H54 (cell line): ENCODE data around the gene ATP13A5.

Experiments
- DNase-seq: peaks from one replicate; pipeline ENCODE4 v3.0.0; 2011; ENCODE audit warnings: low spot score, mixed read lengths; ENCODE audit not compliant: insufficient read length
- FAIRE-seq: peaks from 3 replicates; lab custom pipeline; 2011; peaks lifted over from hg19 to GRCh38; lab: Jason Lieb, UNC
- POLR2A ChIP-seq: IDR thresholded peaks from 2 replicates; pipeline ENCODE4 v1.6.1; 2011; ENCODE audit warnings: low read depth, mild to moderate bottlenecking, low read length

ATP13A5 gene

DNA sequence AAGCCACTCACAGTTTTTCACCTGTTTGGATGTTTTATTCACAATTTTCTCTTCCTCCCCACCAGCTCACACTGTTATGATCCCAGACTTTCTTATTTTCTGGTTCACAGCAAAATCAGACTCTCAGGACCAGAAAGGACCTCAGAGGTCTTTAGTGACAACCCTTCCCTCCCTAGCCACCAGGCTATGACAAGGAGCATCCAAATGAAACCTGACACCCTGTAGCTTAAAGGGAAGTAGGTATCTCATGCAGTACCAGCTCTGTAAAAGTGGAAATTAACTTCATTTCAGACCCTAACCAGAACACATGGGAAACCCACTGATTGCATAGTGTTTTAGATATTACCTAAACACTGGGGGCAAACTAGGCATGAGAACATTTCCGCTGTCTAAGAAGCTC lies 45.3 kb downstream of the ATP13A5 start:
- TF ChIP-seq POLR2A: no peak
- no peak for FAIRE-seq
- DNase-seq: no peak

DNA sequence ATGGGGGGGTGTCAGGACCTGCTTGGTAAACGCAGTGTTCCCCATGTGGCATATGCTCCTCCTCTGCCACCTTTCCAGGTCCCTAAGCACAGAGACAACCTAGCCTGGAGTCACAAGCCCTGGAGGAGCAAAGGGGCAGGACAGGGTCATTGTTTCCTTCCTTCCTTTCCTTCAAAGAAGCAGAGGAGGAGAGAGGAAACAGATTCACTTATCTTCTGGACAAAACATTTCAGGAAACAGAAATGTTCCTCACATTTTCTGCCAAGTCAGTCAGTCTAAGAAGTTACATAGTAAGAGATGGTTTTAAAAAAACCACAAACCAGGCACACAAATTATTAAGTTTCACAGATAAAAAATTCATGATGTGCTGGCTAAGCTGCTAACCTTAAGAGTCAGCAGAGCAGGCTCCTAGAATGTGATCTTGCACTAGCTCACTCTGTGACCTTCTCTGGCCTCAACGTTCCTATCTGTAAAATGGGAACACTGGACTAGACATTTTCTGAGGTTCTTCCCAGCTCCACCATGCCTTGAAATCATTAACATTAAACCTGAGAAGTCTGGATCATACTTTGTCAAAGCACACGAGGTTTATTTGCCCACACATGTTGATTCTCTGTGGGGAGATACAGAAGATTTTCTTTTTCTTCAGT lies 47.9 kb downstream of the ATP13A5 start:
- no peak for DNase-seq
- FAIRE-seq: no peak
- TF ChIP-seq POLR2A: no peak

DNA sequence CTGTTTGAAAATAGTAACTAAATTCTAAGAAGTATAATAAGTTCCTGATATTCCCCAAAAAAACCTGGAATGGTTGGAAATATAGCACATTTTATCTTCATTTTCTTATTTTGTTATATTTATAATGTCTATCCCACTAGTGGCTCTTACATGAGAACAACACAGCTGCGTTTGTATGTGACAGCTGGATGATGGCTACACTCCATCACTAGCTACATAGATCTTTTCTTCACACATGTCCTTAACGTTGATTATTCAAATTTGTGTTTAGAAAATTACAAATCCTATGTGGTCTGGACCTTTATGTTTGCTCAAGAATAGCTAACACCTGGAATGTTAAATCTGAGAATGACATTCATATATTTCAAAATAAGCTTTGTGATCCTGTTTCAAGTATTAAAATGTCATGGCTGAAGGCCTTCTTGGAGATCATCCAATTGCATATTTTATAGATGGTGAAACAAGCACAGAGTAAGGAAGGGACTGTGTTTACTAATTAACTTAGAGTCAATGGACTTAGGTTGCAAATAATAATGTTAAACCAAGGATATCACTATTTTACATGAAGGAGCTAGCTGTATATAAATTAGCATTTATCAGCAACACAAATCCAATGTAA lies 60.8 kb downstream of the ATP13A5 start:
- no peak for TF ChIP-seq POLR2A
- DNase-seq (no peak), FAIRE-seq (no peak)

DNA sequence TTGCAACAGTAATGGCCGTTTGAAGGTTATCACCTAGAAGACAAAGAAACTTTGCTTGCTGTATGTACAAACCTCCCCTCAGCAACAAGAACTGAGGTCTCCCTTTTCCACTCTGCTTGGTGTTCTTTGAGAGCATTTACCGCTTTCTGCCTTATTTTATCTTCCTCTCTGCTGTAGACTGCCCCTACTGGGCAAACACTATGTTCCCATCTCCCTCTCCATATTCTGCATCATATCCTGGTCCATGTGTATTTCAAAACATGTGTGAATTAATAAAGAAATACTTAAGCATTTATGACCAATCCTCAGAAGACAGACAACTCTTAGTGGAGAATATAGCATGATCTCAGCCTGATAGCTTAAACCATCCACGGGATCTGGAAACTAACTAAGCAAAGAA lies 64.4 kb downstream of the ATP13A5 start:
- peak; percentile 61 for FAIRE-seq
- no peak for DNase-seq
- no peak for TF ChIP-seq POLR2A

DNA sequence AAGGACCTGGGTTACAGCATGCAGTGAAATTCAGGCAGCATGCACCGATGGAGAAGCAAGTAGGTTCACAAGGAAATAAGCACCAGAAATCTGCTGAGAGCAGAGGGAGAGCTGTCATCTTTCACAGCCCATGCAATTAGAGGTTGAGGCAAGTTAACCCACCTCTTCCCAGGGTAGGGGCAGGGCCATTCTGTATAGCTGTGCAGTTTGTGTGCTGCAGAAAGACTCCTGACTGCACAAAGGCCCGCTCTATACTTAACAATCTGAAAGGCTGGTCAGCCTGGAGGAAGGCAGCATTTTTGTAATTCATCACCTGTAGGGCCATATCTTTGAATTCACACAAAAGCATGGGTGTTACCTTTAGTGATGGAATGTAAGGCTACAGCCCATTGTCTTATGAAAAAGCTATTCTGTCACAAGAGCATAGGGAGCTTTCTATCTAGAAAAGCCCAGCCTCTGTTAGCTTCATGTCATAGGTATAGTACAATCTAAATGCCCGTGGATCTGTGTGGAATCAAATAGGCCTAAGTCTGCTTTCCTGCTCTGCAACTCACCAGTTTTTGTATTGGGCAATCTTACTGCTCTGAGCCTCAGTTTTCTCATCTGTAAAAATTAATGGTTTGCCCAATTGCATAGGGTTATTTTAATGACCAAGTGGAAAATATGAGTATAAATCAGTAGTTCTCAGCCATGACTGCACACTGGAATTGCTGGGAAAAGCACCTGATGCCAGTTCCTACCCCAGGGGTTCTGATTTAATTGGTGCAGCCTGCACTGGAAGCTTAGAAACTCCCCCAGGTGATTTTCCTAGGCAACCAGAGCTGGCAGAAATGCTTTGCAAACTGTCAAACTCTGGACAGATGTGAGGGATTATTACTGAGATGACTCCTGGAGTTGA lies 65.2 kb downstream of the ATP13A5 start:
- FAIRE-seq (no peak), DNase-seq (no peak)
- TF ChIP-seq POLR2A: no peak

DNA sequence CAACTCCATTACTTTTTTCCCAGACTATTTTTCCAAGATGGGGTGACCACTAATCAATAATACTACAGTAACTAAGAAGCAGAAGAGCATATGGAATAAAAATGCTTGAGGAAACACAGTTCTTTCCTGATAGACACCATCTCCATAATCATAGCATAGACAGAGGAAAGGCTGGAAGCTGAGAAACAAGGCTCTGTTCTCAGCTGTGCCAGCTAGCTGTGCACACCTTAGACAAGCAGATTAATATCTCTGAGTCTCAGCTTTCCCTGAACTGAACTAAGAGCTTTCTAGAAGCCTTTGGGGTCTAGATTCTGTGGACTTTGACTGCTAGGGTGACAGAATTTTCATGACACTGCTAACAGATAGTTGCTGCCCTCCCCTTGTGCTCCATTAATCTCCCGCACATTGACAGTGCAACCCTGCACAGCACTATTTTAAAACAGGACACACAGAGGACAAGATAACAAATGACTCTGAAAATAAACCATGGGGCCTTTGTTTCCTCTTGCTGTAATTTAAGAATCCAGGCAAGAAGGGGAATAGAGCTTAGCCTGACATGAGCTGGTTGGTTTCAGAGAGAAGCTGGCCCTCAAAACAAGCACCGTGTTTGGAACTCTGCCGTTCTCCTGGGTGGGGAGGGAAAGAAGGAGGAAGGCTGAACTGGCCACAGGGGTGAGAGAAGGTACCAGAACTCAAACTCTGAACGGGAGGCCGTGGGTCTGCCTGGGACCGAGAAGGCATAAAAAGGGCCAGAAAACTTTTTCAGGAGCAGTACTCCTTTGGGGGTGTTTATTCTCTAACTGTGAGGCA lies 67.4 kb downstream of the ATP13A5 start:
- FAIRE-seq: no peak
- DNase-seq: no peak

DNA sequence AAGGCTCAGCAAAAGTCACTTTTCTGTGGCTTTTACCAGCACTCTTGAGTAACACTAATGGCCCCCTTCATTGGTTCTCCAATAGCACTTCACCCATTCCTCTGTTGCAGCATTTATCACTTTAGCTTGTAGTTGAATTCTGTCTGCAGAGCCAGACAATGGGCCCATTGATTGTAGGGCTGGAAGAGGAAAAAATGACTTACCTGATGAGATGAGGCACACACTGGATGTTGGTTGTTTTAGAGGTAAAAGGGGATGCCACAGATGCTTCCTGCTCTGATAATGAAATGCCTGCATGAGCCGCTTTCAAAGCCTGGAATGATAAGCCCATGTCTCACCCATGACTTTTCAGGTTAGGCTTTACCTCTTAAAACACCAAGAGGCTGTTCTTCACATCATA lies 73.2 kb downstream of the ATP13A5 start:
- DNase-seq (no peak), FAIRE-seq (no peak)
- TF ChIP-seq POLR2A: no peak

More for the DNA sequence above, 67.4 kb downstream of the ATP13A5 start:
- TF ChIP-seq POLR2A: no peak

DNA sequence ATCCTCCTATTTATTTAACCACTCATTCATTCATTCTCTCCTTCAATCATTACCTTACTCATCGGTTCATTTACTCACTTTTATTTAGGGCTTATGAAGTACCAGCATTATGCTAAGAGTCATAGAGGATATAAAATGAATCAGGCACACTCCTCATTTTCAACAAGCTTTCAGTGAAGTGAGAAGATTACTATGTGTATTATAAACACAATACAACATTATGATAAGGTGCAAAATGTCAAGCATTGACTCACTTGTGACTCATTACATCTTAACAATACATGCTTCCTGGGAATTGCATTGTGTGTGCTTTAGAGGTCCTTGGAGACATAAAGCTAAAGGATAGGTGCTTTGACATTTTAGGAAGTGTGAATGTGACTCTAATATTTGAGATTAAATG lies 77.1 kb downstream of the ATP13A5 start:
- DNase-seq (peak; percentile 41), FAIRE-seq (peak; percentile 99)
- TF ChIP-seq POLR2A: no peak

DNA sequence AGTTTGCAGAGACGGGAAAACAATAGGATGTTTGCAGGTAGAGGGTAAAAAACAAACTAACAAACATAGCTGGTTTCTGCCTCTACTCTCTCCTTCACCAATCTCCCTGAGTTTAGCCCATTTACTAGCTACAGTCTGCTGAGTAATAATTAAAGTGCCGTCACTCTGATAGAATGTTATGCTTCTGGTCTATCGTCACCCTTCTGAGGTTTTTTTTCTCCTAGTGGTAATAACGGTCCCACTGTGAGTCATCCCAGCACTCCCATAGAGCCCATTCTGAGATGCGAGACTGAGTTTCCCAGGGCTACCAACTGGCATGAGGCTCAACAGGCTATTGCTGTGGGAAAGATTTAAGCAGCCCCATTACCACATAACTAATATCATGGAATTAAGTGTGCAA lies 81.1 kb downstream of the ATP13A5 start:
- peak; percentile 100 for FAIRE-seq
- TF ChIP-seq POLR2A: no peak
- DNase-seq: peak; percentile 69

DNA sequence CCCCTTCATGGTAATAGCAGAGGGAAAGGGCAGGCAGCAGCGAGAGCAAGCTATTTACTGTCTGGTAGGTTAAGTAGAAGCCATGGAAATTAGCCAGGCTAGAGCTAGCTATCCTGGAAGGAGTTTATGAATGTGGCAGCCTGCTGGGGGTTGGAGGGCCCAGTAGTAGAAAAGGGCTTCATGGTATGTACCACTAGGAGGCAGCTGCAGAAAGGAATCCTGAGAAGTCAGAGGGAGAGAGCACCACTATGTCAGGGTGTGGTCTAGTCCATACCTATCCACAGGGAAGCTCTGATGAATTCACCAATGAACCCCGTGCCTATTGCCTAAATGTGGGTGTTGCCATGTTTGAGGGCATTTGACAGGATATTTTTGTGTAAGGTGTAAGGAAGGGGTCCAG lies 82.6 kb downstream of the ATP13A5 start:
- no peak for TF ChIP-seq POLR2A
- no peak for FAIRE-seq
- no peak for DNase-seq

DNA sequence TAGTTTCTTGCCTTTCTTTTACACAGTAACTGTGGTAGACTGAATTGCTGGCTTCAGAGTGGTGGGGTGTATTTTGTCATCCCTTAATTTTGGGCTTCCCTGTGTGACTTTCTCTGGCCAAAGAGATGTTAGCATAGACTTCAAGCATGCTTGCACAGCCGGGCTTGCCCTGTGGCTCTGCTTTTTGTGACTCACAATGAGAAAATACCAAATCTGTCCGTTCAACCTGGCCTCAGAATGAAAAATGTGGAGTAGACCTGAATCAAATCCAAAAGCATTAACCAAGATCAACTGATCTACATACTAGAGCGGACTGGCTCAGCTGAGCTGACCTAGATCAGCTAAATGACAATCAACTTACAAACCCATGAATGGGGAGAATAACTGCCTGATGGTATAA lies 86.2 kb downstream of the ATP13A5 start:
- FAIRE-seq (peak; percentile 96), DNase-seq (no peak)
- no peak for TF ChIP-seq POLR2A

DNA sequence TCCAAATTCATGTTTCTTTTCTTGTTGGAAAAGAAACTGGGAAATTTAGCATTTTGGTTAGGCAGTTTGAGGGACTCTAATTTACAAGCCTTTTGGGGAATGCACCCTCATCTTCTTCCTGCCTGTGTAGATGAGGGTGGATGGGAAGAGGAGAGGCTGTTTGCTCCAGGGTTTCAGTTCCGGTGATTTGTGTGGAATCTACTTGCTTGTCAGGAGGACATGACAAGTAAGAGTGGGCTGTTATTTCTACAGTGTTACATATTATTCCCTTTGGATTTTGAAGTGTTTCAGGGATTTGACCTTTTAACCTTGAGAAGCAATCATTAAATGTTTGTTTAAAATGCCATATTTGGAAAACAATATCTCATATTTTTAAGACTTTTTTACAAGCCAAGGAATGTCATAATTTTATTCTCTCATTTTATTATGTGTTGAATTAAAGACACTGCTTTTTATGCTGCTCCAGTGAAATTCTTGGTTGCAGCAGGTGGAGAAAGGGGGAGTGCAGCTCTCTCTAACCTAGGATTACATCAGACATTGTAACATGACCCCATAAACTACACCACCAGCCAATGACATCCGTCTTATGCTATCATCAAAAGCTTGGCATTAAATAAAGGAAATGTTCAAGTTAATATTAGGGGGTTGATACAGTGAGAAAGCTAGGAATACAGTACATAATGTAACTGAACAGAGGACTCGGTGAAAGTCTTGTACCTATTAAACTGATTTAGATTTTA lies 107.3 kb downstream of the ATP13A5 start:
- no peak for FAIRE-seq
- TF ChIP-seq POLR2A: no peak

DNA sequence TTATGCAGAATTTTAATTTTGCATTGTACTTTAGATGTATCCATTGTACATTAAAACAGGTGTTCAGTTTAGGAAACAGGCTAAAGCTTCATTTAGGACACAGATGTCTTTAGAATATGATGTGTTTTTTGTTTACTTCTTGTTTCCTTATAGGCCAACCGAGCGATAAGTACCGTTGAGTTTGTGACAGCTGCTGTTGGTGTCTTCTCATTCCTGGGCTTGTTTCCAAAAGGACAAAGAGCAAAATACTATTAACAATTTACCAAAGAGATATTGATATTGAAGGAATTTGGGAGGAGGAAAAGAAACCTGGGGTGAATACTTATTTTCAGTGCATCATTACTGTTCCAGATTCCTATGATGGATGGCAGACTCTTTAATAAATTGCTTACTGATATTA lies 108.1 kb downstream of the ATP13A5 start:
- FAIRE-seq: no peak
- TF ChIP-seq POLR2A: no peak
- DNase-seq: no peak

More for the DNA sequence above, 107.3 kb downstream of the ATP13A5 start:
- DNase-seq: no peak
